SK-N-SH (cell line): ENCODE results near the gene ERGIC2.

Experiments used
- CHD2 ChIP-seq: fragments of 150-350 bp; IDR thresholded peaks from 2 replicates; pipeline ENCODE4 v1.6.1; 2018; ENCODE audit warnings: low read length; ENCODE audit not compliant: partially characterized antibody
- EZH2phosphoT487 ChIP-seq: fragments of 200-600 bp; sonication (generic); IDR thresholded peaks from 2 replicates; pipeline ENCODE4 v1.6.1; 2017; ENCODE audit warnings: low read depth, mixed run types, mild to moderate bottlenecking, antibody characterized with exemption, moderate library complexity, borderline replicate concordance
- MXI1 ChIP-seq: IDR thresholded peaks from 2 replicates; pipeline ENCODE4 v1.6.1; 2012; ENCODE audit warnings: mild to moderate bottlenecking, low read depth, low read length, improper control_type of control experiment
- SMC3 ChIP-seq: IDR thresholded peaks from 2 replicates; pipeline ENCODE4 v1.6.1; 2012; ENCODE audit warnings: low read depth, low read length, improper control_type of control experiment
- TF ChIP-seq, protein P1 (sequence below): fragments of 200-600 bp; sonication (generic); IDR thresholded peaks from 2 replicates; pipeline ENCODE4 v1.6.1; 2017; ENCODE audit warnings: antibody characterized with exemption, mild to moderate bottlenecking, moderate library complexity

DNA sequence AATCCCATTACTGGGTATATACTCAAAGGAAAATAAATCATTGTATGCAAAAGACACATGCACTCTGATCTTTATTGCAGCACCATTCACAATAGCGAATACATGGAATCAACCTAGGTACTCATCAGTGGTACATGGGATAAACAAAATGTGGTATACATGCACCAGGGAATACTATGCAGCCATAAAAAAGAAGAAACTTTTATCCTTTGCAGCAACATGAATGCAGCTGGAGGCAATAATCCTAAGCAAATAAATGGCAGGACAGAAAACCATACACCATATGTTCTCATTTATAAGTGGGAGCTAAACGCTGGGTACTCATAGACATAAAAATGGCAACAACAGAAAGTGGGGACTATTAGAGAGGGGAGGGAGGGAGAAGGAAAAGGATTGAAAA lies 15.9 kb downstream of the ERGIC2 start:
- no peak for TF ChIP-seq CHD2
- TF ChIP-seq MXI1 = no peak
- TF ChIP-seq, protein P1, sequence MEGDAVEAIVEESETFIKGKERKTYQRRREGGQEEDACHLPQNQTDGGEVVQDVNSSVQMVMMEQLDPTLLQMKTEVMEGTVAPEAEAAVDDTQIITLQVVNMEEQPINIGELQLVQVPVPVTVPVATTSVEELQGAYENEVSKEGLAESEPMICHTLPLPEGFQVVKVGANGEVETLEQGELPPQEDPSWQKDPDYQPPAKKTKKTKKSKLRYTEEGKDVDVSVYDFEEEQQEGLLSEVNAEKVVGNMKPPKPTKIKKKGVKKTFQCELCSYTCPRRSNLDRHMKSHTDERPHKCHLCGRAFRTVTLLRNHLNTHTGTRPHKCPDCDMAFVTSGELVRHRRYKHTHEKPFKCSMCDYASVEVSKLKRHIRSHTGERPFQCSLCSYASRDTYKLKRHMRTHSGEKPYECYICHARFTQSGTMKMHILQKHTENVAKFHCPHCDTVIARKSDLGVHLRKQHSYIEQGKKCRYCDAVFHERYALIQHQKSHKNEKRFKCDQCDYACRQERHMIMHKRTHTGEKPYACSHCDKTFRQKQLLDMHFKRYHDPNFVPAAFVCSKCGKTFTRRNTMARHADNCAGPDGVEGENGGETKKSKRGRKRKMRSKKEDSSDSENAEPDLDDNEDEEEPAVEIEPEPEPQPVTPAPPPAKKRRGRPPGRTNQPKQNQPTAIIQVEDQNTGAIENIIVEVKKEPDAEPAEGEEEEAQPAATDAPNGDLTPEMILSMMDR = no peak
- TF ChIP-seq EZH2phosphoT487 = no peak
- no peak for TF ChIP-seq SMC3
